ENCODE measurements around the gene EPHA8. TPM values are rescaled to one million over a fixed set of nuclear protein-coding genes. Genes with fewer than 3 reads are reported as not detected.

The EPHA8 gene
- total and polyA plus RNA-seq, 9 of the 15 experiments (the other 6 are each of a cell fraction or from before 2014, with no cell fraction given), result not detected

DNA sequence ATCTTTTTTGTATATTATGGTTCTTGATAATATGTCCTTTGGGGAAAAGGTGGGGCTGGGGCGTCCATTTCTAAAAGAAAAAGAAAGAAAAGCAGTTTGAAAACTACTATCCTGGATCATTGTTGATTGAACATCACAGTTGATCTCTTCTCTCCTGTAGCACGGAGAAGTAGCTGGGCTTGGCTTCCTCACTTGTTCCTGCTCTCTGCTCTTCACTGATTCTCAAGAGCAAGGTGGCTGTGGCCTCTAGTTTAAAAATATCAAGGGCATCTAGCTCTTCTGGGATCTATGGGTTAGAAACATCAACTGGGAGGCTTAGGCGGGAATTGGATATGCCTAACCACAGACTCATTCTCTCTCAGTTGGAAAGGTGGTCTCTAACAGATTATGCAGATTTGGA, 38.1 kb upstream of the EPHA8 start:
- Histone ChIP-seq H3K4me2 (ENCODE audit: insufficient read depth, low read length) (no peak overlapping the region), H3K36me3 (ENCODE audit: control insufficient read depth, insufficient read depth, low read length) (peaks cover 65% of the 10 kb centered on the region), H2AFZ (ENCODE audit: low read depth, low read length) (no peak overlapping the region), H3K4me3 (no peak overlapping the region), H3K27ac (ENCODE audit: extremely low read depth, low read depth, low read length) (no peak overlapping the region), H3K79me2 (ENCODE audit: control insufficient read depth, insufficient read depth, low read length) (no peaks in the 10 kb centered on the region), H3K9me1 (ENCODE audit: control insufficient read depth, insufficient read depth, low read length) (no peaks in the 10 kb centered on the region), H3K9me3 (replicated peaks; ENCODE audit: control insufficient read depth, insufficient read depth, low read depth, low read length) (no peaks in the 10 kb centered on the region), H3K9ac (ENCODE audit: insufficient read depth in 1 of 2, low read depth in 2 of 2, low read length in 2 of 2) (no peak overlapping the region), H3K4me1 (replicated peaks in 1 of 2; ENCODE audit: control insufficient read depth in 2 of 2, insufficient read depth in 2 of 2, low read length in 2 of 2) (peaks cover 0 to 2% of the 10 kb centered on the region in 2 experiments; a peak in 1 of 5 replicates), H4K20me1 (replicated peaks; ENCODE audit: control insufficient read depth, insufficient read depth, low read length) (peaks cover 4% of the 10 kb centered on the region), H3K27me3 (ENCODE audit: control insufficient read depth in 2 of 2, insufficient read depth in 2 of 2, low read length in 2 of 2) (no peaks in the 10 kb centered on the region)
- in situ Hi-C loops (cut with MboI), result no loop called here
- ATAC-seq (no peak), DNase-seq (ENCODE audit: extremely low read depth in 1 of 4, low spot score in 3 of 4) (no peak), FAIRE-seq (no peak)
- WGBS (ENCODE audit: insufficient coverage, low coverage, missing lambda C conversion rate), result 60% methylated on average over 3 of the region's 3 CpGs
- intact Hi-C loops (cut with micrococcal nuclease), result loop anchor here (5.0 kb wide), 1 partner anchor 117 kb away; the partner anchor contains the start of gene C1QC
- CTCF ChIA-PET (ENCODE audit: low intra/inter-chr PET ratio), result no interaction called here
- POLR2A ChIA-PET, result interaction anchor here (0.5 to 1.2 kb wide), 2 partner anchors 20 to 61 kb away, joined by 3 to 4 read pairs; no protein-coding TSS in a partner anchor
- no TSS peak for BruUV-seq (replicated peaks)
- TF ChIP-seq SMARCC2 (IDR thresholded peaks at IDR 0.05; ENCODE audit: low read depth), result no peak
- no peak for TF ChIP-seq RFX5 (IDR thresholded peaks at IDR 0.05; ENCODE audit: low read depth, low read length)
- TF ChIP-seq ZNF717 (CRISPR knock-in tag; IDR thresholded peaks at IDR 0.05), result no peak
- no peak for TF ChIP-seq KDM2B (CRISPR knock-in tag; IDR thresholded peaks at IDR 0.05)
- TF ChIP-seq GATAD2A (IDR thresholded peaks at IDR 0.05), result no peak
- no peak for TF ChIP-seq NFIX (CRISPR knock-in tag; IDR thresholded peaks at IDR 0.05; ENCODE audit: low read depth)
- TF ChIP-seq, protein P1, sequence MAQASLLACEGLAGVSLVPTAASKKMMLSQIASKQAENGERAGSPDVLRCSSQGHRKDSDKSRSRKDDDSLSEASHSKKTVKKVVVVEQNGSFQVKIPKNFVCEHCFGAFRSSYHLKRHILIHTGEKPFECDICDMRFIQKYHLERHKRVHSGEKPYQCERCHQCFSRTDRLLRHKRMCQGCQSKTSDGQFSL (CRISPR knock-in tag; IDR thresholded peaks at IDR 0.05), result no peak
- TF ChIP-seq, protein P1 (tag; IDR thresholded peaks at IDR 0.05), result no peak
- TF ChIP-seq CAMTA2 (CRISPR knock-in tag; conservative IDR thresholded peaks at IDR 0.05), result no peak
- TF ChIP-seq, protein P2, sequence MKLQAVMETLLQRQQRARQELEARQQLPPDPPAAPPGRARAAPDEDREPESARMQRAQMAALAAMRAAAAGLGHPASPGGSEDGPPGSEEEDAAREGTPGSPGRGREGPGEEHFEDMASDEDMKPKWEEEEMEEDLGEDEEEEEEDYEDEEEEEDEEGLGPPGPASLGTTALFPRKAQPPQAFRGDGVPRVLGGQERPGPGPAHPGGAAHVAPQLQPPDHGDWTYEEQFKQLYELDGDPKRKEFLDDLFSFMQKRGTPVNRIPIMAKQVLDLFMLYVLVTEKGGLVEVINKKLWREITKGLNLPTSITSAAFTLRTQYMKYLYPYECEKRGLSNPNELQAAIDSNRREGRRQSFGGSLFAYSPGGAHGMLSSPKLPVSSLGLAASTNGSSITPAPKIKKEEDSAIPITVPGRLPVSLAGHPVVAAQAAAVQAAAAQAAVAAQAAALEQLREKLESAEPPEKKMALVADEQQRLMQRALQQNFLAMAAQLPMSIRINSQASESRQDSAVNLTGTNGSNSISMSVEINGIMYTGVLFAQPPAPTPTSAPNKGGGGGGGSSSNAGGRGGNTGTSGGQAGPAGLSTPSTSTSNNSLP (IDR thresholded peaks at IDR 0.05; ENCODE audit: borderline replicate concordance, low read depth, low read length), result no peak
- TF ChIP-seq ESRRB (CRISPR knock-in tag; IDR thresholded peaks at IDR 0.05; ENCODE audit: borderline replicate concordance), result no peak
- no peak for TF ChIP-seq ZNF316 (IDR thresholded peaks at IDR 0.05)
- TF ChIP-seq, protein P3, sequence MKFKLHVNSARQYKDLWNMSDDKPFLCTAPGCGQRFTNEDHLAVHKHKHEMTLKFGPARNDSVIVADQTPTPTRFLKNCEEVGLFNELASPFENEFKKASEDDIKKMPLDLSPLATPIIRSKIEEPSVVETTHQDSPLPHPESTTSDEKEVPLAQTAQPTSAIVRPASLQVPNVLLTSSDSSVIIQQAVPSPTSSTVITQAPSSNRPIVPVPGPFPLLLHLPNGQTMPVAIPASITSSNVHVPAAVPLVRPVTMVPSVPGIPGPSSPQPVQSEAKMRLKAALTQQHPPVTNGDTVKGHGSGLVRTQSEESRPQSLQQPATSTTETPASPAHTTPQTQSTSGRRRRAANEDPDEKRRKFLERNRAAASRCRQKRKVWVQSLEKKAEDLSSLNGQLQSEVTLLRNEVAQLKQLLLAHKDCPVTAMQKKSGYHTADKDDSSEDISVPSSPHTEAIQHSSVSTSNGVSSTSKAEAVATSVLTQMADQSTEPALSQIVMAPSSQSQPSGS (CRISPR knock-in tag; IDR thresholded peaks at IDR 0.05), result no peak
- TF ChIP-seq, protein P4, sequence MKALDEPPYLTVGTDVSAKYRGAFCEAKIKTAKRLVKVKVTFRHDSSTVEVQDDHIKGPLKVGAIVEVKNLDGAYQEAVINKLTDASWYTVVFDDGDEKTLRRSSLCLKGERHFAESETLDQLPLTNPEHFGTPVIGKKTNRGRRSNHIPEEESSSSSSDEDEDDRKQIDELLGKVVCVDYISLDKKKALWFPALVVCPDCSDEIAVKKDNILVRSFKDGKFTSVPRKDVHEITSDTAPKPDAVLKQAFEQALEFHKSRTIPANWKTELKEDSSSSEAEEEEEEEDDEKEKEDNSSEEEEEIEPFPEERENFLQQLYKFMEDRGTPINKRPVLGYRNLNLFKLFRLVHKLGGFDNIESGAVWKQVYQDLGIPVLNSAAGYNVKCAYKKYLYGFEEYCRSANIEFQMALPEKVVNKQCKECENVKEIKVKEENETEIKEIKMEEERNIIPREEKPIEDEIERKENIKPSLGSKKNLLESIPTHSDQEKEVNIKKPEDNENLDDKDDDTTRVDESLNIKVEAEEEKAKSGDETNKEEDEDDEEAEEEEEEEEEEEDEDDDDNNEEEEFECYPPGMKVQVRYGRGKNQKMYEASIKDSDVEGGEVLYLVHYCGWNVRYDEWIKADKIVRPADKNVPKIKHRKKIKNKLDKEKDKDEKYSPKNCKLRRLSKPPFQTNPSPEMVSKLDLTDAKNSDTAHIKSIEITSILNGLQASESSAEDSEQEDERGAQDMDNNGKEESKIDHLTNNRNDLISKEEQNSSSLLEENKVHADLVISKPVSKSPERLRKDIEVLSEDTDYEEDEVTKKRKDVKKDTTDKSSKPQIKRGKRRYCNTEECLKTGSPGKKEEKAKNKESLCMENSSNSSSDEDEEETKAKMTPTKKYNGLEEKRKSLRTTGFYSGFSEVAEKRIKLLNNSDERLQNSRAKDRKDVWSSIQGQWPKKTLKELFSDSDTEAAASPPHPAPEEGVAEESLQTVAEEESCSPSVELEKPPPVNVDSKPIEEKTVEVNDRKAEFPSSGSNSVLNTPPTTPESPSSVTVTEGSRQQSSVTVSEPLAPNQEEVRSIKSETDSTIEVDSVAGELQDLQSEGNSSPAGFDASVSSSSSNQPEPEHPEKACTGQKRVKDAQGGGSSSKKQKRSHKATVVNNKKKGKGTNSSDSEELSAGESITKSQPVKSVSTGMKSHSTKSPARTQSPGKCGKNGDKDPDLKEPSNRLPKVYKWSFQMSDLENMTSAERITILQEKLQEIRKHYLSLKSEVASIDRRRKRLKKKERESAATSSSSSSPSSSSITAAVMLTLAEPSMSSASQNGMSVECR (CRISPR knock-in tag; IDR thresholded peaks at IDR 0.05), result no peak

Measured in K562 (cell line).